ENCODE results near the gene PHKA2.

PHKA2 gene

DNA sequence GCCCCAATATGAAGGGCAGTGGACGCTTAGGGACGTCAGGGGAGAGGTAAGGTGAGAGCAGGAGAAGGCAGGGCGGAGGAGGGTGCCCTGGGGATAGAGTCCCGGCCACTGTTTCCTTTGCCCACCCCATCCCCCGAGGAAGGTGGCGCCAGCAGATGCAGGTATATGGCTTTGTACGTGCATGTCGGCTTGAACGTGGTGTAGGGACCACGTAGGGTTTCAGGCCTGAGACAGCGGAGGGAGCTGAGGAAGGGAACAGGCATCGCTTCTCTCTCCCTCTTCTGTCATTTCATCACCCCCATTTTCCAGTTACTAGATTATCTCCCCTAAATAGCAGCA, 97.9 kb downstream of the PHKA2 start:
- FAIRE-seq, result peak; percentile 79
- TF ChIP-seq POLR2A (IDR thresholded peaks at IDR 0.05; ENCODE audit: low read depth, low read length), result 0 out of 2 replicates have a peak, but pooled peaks have one; percentile 6
- no peak for TF ChIP-seq TAF1 (IDR thresholded peaks at IDR 0.05; ENCODE audit: borderline replicate concordance, low read depth, low read length)
- no peak for TF ChIP-seq POLR2AphosphoS5 (IDR thresholded peaks at IDR 0.05; ENCODE audit: low read depth, low read length)
- DNase-seq (ENCODE audit: insufficient read length), result no peak

DNA sequence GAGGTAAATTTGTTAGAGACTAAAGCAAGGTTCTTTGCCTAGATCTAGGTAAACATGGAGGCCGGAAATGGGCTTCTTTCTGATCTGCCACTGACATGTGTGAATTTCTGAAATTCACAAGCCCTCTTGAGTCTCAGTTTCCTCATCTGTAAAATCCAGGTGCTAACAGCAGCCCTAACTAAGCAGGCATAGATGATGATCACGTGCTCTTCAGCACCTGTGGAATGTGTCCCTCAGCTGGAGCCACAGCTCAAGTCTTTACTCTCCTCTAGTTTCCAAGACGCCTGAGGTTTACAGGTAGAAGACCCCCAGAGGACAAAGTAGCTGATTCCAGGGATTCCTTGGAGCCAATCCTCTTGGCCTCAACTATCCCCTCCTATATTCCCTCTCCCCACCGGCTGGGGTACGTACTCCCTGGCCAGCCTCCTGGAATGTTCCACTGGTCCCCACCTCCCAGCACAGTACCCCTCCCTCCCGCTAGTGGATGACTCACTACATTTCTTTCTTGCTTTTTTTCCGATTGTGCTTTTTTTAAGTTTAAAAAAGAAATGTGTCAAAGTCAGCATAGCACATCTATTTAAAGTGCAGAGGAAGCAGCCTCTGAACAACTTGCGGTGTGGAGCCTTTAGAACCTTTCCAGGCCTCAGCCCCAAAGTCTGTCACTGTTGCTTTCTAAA, 98.4 kb downstream of the PHKA2 start:
- FAIRE-seq, result peak; percentile 33
- TF ChIP-seq POLR2AphosphoS5 (IDR thresholded peaks at IDR 0.05; ENCODE audit: low read depth, low read length), result no peak
- no peak for TF ChIP-seq POLR2A (IDR thresholded peaks at IDR 0.05; ENCODE audit: low read depth, low read length)
- no peak for TF ChIP-seq TAF1 (IDR thresholded peaks at IDR 0.05; ENCODE audit: borderline replicate concordance, low read depth, low read length)
- no peak for DNase-seq (ENCODE audit: insufficient read length)

GRCh38 chrX:18884916-18885315, 99.0 kb downstream of the PHKA2 start:
- no peak for TF ChIP-seq POLR2AphosphoS5 (IDR thresholded peaks at IDR 0.05; ENCODE audit: low read depth, low read length)
- no peak for TF ChIP-seq POLR2A (IDR thresholded peaks at IDR 0.05; ENCODE audit: low read depth, low read length)
- TF ChIP-seq TAF1 (IDR thresholded peaks at IDR 0.05; ENCODE audit: borderline replicate concordance, low read depth, low read length), result no peak
- peak; percentile 17 for FAIRE-seq
- DNase-seq (ENCODE audit: insufficient read length), result no peak

DNA sequence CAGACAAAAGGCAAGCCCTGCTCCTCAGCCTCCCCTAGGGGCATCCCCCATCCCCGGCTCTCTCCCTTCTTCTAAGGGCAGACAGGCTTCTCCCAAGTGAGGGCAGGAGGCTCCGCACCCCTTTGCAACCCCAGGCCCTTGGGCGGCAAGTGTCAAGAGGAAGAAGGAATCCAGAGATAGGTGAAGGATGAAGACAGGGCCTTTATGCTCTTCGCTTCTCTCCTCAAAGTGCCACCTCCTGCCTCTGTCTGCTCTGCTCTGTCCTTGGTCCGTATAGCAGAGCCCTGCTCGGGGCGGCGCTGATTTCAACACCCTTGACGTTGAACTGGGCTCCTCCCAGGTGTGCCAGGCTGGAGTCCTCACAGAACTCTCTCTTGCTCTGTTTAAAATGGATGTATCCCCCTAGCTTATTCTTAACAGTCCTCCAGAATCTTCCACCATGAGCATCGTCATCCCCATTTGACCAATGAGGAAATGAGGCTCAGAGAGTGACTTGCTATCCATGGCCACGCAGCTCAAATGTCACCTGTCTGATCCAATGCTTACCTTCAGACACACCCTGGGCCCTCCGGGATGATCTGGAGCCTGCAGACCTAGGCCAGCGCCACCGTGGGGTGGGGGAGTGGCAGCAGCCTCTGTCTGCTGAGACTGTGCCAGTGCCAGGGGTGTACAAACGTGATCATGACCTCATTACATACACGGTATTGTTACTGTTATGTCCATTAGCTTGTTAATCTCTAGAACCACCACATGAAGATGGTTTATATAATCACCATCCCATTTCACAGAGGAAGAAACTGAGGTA, 99.8 kb downstream of the PHKA2 start:
- no peak for FAIRE-seq
- no peak for DNase-seq (ENCODE audit: insufficient read length)
- no peak for TF ChIP-seq POLR2A (IDR thresholded peaks at IDR 0.05; ENCODE audit: low read depth, low read length)

DNA sequence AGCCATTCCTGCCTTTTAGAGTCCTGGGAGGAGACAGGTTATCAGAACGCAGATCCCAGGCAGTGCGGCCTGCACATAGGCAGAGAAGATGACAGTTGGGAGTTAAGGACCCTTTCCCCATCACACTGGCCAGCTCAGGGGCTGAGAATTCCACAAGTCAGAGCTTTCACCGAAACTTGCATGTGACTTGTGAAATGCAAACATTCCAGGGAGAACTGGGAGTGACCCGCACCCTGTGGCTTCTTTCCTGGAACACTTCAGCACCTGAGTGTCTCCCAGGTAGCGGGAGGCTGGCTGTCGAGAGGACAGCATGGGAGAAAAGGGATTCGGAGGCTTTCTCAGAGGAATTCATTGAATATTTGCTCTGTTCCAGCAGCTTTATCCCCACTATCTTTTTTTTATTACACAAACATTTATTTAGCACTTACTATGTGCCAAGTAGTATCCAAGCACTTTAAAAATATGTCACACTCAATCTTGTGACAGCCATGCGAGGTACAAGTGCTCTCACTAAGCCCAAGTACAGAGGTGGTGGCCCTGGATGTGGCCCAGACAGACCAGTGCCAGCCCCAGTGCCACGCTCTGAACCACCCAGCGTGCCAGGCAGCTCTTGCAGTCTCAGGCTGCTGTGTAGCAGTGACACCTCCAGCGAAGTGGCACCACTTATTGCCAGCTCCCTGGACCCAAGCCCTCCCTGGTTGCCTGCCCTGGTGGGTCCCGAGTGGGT, 100.5 kb downstream of the PHKA2 start:
- DNase-seq (ENCODE audit: insufficient read length), result no peak
- TF ChIP-seq POLR2A (IDR thresholded peaks at IDR 0.05; ENCODE audit: low read depth, low read length) (no peak), TAF1 (IDR thresholded peaks at IDR 0.05; ENCODE audit: borderline replicate concordance, low read depth, low read length) (no peak), POLR2AphosphoS5 (IDR thresholded peaks at IDR 0.05; ENCODE audit: low read depth, low read length) (no peak)
- FAIRE-seq, result no peak

GRCh38 chrX:18879144-18879543, 104.8 kb downstream of the PHKA2 start:
- FAIRE-seq, result no peak
- TF ChIP-seq POLR2A (IDR thresholded peaks at IDR 0.05; ENCODE audit: low read depth, low read length) (no peak), POLR2AphosphoS5 (IDR thresholded peaks at IDR 0.05; ENCODE audit: low read depth, low read length) (no peak), TAF1 (IDR thresholded peaks at IDR 0.05; ENCODE audit: borderline replicate concordance, low read depth, low read length) (no peak)
- DNase-seq (ENCODE audit: insufficient read length), result no peak

- TF ChIP-seq POLR2A (IDR thresholded peaks at IDR 0.05; ENCODE audit: low read depth, low read length) (no peak), POLR2AphosphoS5 (IDR thresholded peaks at IDR 0.05; ENCODE audit: low read depth, low read length) (no peak), TAF1 (IDR thresholded peaks at IDR 0.05; ENCODE audit: borderline replicate concordance, low read depth, low read length) (no peak)
- DNase-seq (ENCODE audit: insufficient read length), result no peak
- no peak for FAIRE-seq
Observed at GRCh38 chrX:18877469-18877868, 106.4 kb downstream of the PHKA2 start.

DNA sequence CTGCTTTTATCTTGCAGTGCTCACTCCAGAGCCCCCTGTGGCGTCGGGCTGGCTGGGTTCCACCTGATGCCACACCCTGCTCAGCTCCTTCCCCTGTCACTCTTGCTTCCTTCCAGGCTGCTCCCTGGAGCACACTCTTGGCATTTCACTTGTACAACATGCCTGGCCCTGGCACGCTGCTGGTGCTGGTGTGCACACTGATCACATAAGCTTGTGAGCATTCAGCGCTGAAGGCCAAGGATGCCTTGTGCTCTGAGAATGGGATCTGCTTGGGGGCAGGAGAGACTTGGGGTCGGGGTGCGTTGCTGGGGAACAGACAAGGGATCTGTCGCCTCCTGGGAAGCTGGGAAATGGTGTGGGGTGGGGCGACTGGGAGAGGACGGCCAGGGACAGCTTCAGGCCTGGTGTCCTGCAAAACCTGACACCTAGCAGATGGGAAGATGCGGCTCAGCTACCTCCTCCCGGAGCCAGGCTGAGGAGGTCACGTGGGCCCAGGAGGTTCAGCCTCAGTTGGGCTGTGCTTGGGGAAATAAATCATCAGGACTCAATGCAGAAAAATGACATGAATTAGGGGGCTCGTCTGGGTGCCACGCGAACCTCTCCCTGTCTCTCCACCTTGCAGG, 108.5 kb downstream of the PHKA2 start:
- FAIRE-seq, result no peak
- TF ChIP-seq POLR2AphosphoS5 (IDR thresholded peaks at IDR 0.05; ENCODE audit: low read depth, low read length), result no peak
- TF ChIP-seq TAF1 (IDR thresholded peaks at IDR 0.05; ENCODE audit: borderline replicate concordance, low read depth, low read length), result no peak
- TF ChIP-seq POLR2A (IDR thresholded peaks at IDR 0.05; ENCODE audit: low read depth, low read length), result no peak
- DNase-seq (ENCODE audit: insufficient read length), result no peak

- TF ChIP-seq POLR2A (IDR thresholded peaks at IDR 0.05; ENCODE audit: low read depth, low read length), result no peak
- no peak for TF ChIP-seq TAF1 (IDR thresholded peaks at IDR 0.05; ENCODE audit: borderline replicate concordance, low read depth, low read length)
- no peak for TF ChIP-seq POLR2AphosphoS5 (IDR thresholded peaks at IDR 0.05; ENCODE audit: low read depth, low read length)
- no peak for DNase-seq (ENCODE audit: insufficient read length)
- FAIRE-seq, result no peak
Observed at GRCh38 chrX:18874560-18875255, 109.2 kb downstream of the PHKA2 start.

DNA sequence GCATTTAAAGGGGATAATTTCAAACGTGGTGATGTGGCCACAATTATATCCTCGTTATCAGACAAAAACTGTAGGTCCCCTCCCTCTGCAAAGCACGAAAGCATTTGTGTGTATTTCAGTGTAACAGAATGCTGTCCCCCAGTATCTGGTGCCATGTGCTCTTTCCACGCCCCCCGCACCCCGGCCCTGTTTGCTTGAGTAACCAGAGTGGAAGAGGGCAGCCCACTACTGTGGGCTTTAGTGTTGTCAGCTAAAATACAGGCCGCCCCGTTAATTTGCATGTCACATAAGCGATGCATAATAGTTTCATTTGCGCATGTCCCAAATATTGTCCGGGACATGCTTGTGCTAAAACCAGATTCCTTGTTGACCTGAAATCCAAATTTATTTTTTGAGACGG, 110.1 kb downstream of the PHKA2 start:
- FAIRE-seq (no peak), DNase-seq (ENCODE audit: insufficient read length) (no peak)
- TF ChIP-seq POLR2A (IDR thresholded peaks at IDR 0.05; ENCODE audit: low read depth, low read length) (no peak), TAF1 (IDR thresholded peaks at IDR 0.05; ENCODE audit: borderline replicate concordance, low read depth, low read length) (no peak), POLR2AphosphoS5 (IDR thresholded peaks at IDR 0.05; ENCODE audit: low read depth, low read length) (no peak)
